ENCODE results near the gene CACNA2D3. TPM values are rescaled to one million over a fixed set of nuclear protein-coding genes. Genes with fewer than 3 reads are reported as not detected.

CACNA2D3 gene
- polyA plus RNA-seq, 3 donors = 8.3 to 21.5 (median 10.4) TPM

- Histone ChIP-seq H3K27me3 (ENCODE audit: control insufficient read depth in 2 of 2, insufficient read depth in 2 of 2, low read length in 2 of 2) (no peaks in the 10 kb centered on the region), H3K9me3 (replicated peaks in 1 of 2; ENCODE audit: control insufficient read depth in 1 of 2, insufficient read depth in 1 of 2, low read length in 2 of 2) (no peaks in the 10 kb centered on the region), H4K20me1 (ENCODE audit: insufficient read depth, low read length) (no peaks in the 10 kb centered on the region), H3K9ac (ENCODE audit: insufficient read depth, low read length, poor library complexity, severe bottlenecking) (no peak overlapping the region), H3K4me1 (ENCODE audit: control insufficient read depth in 1 of 2, insufficient read depth in 2 of 2, low read length in 2 of 2) (no peaks in the 10 kb centered on the region), H3K79me2 (ENCODE audit: insufficient read depth, low read length) (no peaks in the 10 kb centered on the region), H3K4me2 (replicated peaks; ENCODE audit: extremely low read depth, low read length, poor library complexity, severe bottlenecking) (no peak overlapping the region), H3K4me3 (replicated peaks in 1 of 3; ENCODE audit: low read depth in 2 of 3, low read length in 3 of 3) (no peak overlapping the region), H3K27ac (ENCODE audit: low read depth in 1 of 2, low read length in 2 of 2) (no peak overlapping the region), H3K36me3 (replicated peaks in 1 of 2; ENCODE audit: control insufficient read depth in 1 of 2, insufficient read depth in 2 of 2, low read length in 2 of 2) (no peaks in the 10 kb centered on the region), H2AFZ (ENCODE audit: insufficient read depth, low read depth, low read length, poor library complexity, severe bottlenecking) (no peak overlapping the region)
- TF ChIP-seq, protein P1, sequence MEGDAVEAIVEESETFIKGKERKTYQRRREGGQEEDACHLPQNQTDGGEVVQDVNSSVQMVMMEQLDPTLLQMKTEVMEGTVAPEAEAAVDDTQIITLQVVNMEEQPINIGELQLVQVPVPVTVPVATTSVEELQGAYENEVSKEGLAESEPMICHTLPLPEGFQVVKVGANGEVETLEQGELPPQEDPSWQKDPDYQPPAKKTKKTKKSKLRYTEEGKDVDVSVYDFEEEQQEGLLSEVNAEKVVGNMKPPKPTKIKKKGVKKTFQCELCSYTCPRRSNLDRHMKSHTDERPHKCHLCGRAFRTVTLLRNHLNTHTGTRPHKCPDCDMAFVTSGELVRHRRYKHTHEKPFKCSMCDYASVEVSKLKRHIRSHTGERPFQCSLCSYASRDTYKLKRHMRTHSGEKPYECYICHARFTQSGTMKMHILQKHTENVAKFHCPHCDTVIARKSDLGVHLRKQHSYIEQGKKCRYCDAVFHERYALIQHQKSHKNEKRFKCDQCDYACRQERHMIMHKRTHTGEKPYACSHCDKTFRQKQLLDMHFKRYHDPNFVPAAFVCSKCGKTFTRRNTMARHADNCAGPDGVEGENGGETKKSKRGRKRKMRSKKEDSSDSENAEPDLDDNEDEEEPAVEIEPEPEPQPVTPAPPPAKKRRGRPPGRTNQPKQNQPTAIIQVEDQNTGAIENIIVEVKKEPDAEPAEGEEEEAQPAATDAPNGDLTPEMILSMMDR (IDR thresholded peaks at IDR 0.05) = no peak
- no peaks in the 10 kb centered on the region for H3K4me1 Mint-ChIP-seq
- no peaks in the 10 kb centered on the region for H3K36me3 Mint-ChIP-seq
- 80% methylated on average over 1 of the region's 5 CpGs for WGBS (ENCODE audit: insufficient coverage)
- H3K27me3 Mint-ChIP-seq (ENCODE audit: low read depth in 3 of 3) = peaks cover 0 to 2% (median under 1%) of the 10 kb centered on the region in 3 donors
- no peak for DNase-seq
- H3K9me3 Mint-ChIP-seq = no peaks in the 10 kb centered on the region
- H3K27ac Mint-ChIP-seq = no peak overlapping the region
- intact Hi-C loops (cut with micrococcal nuclease) = no loop called here
- no peak overlapping the region for H3K4me3 Mint-ChIP-seq
Observed at GRCh38 chr3:54217828-54218227, 95.5 kb downstream of the CACNA2D3 start.

DNA sequence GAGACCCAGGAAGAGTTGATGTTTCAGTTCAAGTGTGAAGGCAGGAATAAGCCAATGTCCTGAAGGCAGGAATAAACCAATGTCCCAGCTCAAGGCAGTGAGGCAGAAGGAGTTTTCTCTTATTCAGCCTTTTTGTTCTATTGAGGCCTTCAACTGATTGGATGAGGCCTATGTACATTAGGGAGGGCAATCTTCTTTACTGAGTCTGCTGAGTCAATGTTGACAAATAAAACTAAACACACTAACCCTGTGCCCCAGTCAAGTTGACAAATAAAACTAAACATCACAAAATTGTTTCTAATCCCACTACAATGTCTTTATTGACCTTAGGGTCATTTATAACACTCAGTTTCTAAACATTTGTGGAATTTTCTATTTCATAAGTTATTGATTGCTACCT is 100.0 kb downstream of the CACNA2D3 start:
- no peaks in the 10 kb centered on the region for H4K20me1 ChIP-seq (ENCODE audit: insufficient read depth, low read length)
- no peaks in the 10 kb centered on the region for H3K79me2 ChIP-seq (ENCODE audit: insufficient read depth, low read length)
- Mint-ChIP-seq H3K36me3 (no peaks in the 10 kb centered on the region), H3K9me3 (peaks cover 0 to 3% (median 0%) of the 10 kb centered on the region in 7 donors), H3K27me3 (ENCODE audit: low read depth in 3 of 3) (peaks cover 0 to 4% (median 2%) of the 10 kb centered on the region in 3 donors), H3K27ac (no peak overlapping the region), H3K4me1 (no peaks in the 10 kb centered on the region), H3K4me3 (no peak overlapping the region)
- H3K36me3 ChIP-seq (replicated peaks in 1 of 2; ENCODE audit: control insufficient read depth in 1 of 2, insufficient read depth in 2 of 2, low read length in 2 of 2) = no peaks in the 10 kb centered on the region
- no peaks in the 10 kb centered on the region for H3K9me3 ChIP-seq (replicated peaks in 1 of 2; ENCODE audit: control insufficient read depth in 1 of 2, insufficient read depth in 1 of 2, low read length in 2 of 2)
- no peaks in the 10 kb centered on the region for H3K27me3 ChIP-seq (ENCODE audit: control insufficient read depth in 2 of 2, insufficient read depth in 2 of 2, low read length in 2 of 2)
- no peak overlapping the region for H3K4me2 ChIP-seq (replicated peaks; ENCODE audit: extremely low read depth, low read length, poor library complexity, severe bottlenecking)
- intact Hi-C loops (cut with micrococcal nuclease) = no loop called here
- no peaks in the 10 kb centered on the region for H3K4me1 ChIP-seq (ENCODE audit: control insufficient read depth in 1 of 2, insufficient read depth in 2 of 2, low read length in 2 of 2)
- no peak for DNase-seq
- H3K27ac ChIP-seq (ENCODE audit: low read depth in 1 of 2, low read length in 2 of 2) = no peak overlapping the region
- no peak overlapping the region for H3K4me3 ChIP-seq (replicated peaks in 1 of 3; ENCODE audit: low read depth in 2 of 3, low read length in 3 of 3)
- H2AFZ ChIP-seq (ENCODE audit: insufficient read depth, low read depth, low read length, poor library complexity, severe bottlenecking) = no peak overlapping the region
- TF ChIP-seq, protein P1 (IDR thresholded peaks at IDR 0.05) = no peak
- no peak overlapping the region for H3K9ac ChIP-seq (ENCODE audit: insufficient read depth, low read length, poor library complexity, severe bottlenecking)

All from CD14-positive monocyte (primary cell).